Measurements from ENCODE around the gene RUNX1.

Gene RUNX1

DNA sequence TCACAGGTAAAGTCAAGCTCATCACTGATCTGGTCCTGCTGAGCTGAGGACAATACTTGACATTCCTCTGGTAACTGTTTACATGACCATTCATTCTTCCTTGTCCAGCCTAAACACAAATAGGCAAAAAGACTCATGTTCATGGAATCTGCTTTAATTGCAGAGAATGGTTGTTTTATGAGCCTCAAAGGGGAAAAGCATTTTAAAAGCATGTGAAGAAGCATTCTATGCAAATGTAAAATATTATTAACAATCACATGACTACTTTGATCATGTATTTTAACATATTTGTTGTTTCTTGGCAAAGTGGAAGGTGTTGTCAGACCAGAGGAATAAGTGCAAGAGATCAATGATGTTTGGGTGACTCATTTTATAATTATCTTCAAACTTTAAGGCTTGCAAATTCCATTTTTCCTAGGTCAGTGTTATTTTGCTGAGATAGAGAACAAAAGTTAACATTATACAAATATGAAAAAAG lies 133.7 kb downstream of the RUNX1 start:
- Histone ChIP-seq H3K4me3 (ENCODE audit: low read length) (no peak overlapping the region), H3K18ac (ENCODE audit: low read length) (no peak overlapping the region), H2BK15ac (replicated peaks; ENCODE audit: low read depth) (no peak overlapping the region), H3K79me2 (ENCODE audit: control insufficient read depth, insufficient read depth, low read length) (no peaks in the 10 kb centered on the region), H3K9ac (ENCODE audit: low read length) (no peak overlapping the region), H2AK5ac (ENCODE audit: low read length) (no peak overlapping the region), H3K23ac (ENCODE audit: low read length) (no peak overlapping the region), H2BK120ac (ENCODE audit: low read depth, low read length) (no peak overlapping the region), H4K8ac (ENCODE audit: low read depth, low read length) (no peak overlapping the region), H3K27ac (ENCODE audit: low read depth, low read length) (no peak overlapping the region), H3K56ac (ENCODE audit: low read length) (no peak overlapping the region), H3K79me1 (ENCODE audit: low read length) (no peaks in the 10 kb centered on the region), H2BK5ac (ENCODE audit: low read length) (no peak overlapping the region), H3K36me3 (ENCODE audit: control insufficient read depth, insufficient read depth, low read length) (no peaks in the 10 kb centered on the region), H3K4me1 (ENCODE audit: control insufficient read depth, low read depth, low read length) (no peaks in the 10 kb centered on the region), H4K5ac (ENCODE audit: low read length) (no peak overlapping the region), H3K4me2 (ENCODE audit: low read length) (no peak overlapping the region), H3K4ac (ENCODE audit: low read depth, low read length) (no peak overlapping the region), H3K27me3 (ENCODE audit: insufficient read depth, low read length, poor library complexity) (no peaks in the 10 kb centered on the region)
- DNase-seq = peak; percentile 38

GRCh38 chr21:34914239-34914638 lies 134.9 kb downstream of the RUNX1 start:
- no peak overlapping the region for H4K8ac ChIP-seq (ENCODE audit: low read depth, low read length)
- no peak for DNase-seq
- H3K27ac ChIP-seq (ENCODE audit: low read depth, low read length) = no peak overlapping the region
- no peak overlapping the region for H4K5ac ChIP-seq (ENCODE audit: low read length)
- no peaks in the 10 kb centered on the region for H3K79me1 ChIP-seq (ENCODE audit: low read length)
- no peak overlapping the region for H2AK5ac ChIP-seq (ENCODE audit: low read length)
- H3K4ac ChIP-seq (ENCODE audit: low read depth, low read length) = no peak overlapping the region
- no peak overlapping the region for H2BK120ac ChIP-seq (ENCODE audit: low read depth, low read length)
- no peaks in the 10 kb centered on the region for H3K36me3 ChIP-seq (ENCODE audit: control insufficient read depth, insufficient read depth, low read length)
- no peak overlapping the region for H2BK15ac ChIP-seq (replicated peaks; ENCODE audit: low read depth)
- H3K4me3 ChIP-seq (ENCODE audit: low read length) = no peak overlapping the region
- H3K4me2 ChIP-seq (ENCODE audit: low read length) = no peak overlapping the region
- H3K4me1 ChIP-seq (ENCODE audit: control insufficient read depth, low read depth, low read length) = peaks cover 6% of the 10 kb centered on the region
- no peaks in the 10 kb centered on the region for H3K27me3 ChIP-seq (ENCODE audit: insufficient read depth, low read length, poor library complexity)
- no peaks in the 10 kb centered on the region for H3K79me2 ChIP-seq (ENCODE audit: control insufficient read depth, insufficient read depth, low read length)
- no peak overlapping the region for H3K56ac ChIP-seq (ENCODE audit: low read length)
- no CpG with 5 or more reads among the region's 3 CpGs for whole genome bisulfite sequencing (ENCODE audit: extremely low coverage, insufficient coverage, low lambda C conversion rate)
- H3K23ac ChIP-seq (ENCODE audit: low read length) = no peak overlapping the region
- H3K9ac ChIP-seq (ENCODE audit: low read length) = no peak overlapping the region
- no peak overlapping the region for H2BK5ac ChIP-seq (ENCODE audit: low read length)
- no peak overlapping the region for H3K18ac ChIP-seq (ENCODE audit: low read length)

GRCh38 chr21:34913811-34914210 lies 135.3 kb downstream of the RUNX1 start:
- no CpG with 5 or more reads among the region's 5 CpGs for WGBS (ENCODE audit: extremely low coverage, insufficient coverage, low lambda C conversion rate)
- no peak overlapping the region for H3K4me3 ChIP-seq (ENCODE audit: low read length)
- H3K9ac ChIP-seq (ENCODE audit: low read length) = no peak overlapping the region
- no peak overlapping the region for H3K27ac ChIP-seq (ENCODE audit: low read depth, low read length)
- no peak overlapping the region for H2BK5ac ChIP-seq (ENCODE audit: low read length)
- DNase-seq = no peak
- no peak overlapping the region for H2BK15ac ChIP-seq (replicated peaks; ENCODE audit: low read depth)
- H3K18ac ChIP-seq (ENCODE audit: low read length) = no peak overlapping the region
- no peak overlapping the region for H3K23ac ChIP-seq (ENCODE audit: low read length)
- no peaks in the 10 kb centered on the region for H3K79me1 ChIP-seq (ENCODE audit: low read length)
- H4K8ac ChIP-seq (ENCODE audit: low read depth, low read length) = no peak overlapping the region
- no peak overlapping the region for H3K56ac ChIP-seq (ENCODE audit: low read length)
- no peak overlapping the region for H4K5ac ChIP-seq (ENCODE audit: low read length)
- no peaks in the 10 kb centered on the region for H3K27me3 ChIP-seq (ENCODE audit: insufficient read depth, low read length, poor library complexity)
- no peak overlapping the region for H3K4me2 ChIP-seq (ENCODE audit: low read length)
- no peak overlapping the region for H3K4ac ChIP-seq (ENCODE audit: low read depth, low read length)
- peaks cover 10% of the 10 kb centered on the region for H3K4me1 ChIP-seq (ENCODE audit: control insufficient read depth, low read depth, low read length)
- no peak overlapping the region for H2BK120ac ChIP-seq (ENCODE audit: low read depth, low read length)
- H3K36me3 ChIP-seq (ENCODE audit: control insufficient read depth, insufficient read depth, low read length) = no peaks in the 10 kb centered on the region
- no peak overlapping the region for H2AK5ac ChIP-seq (ENCODE audit: low read length)
- no peaks in the 10 kb centered on the region for H3K79me2 ChIP-seq (ENCODE audit: control insufficient read depth, insufficient read depth, low read length)

- H3K27ac ChIP-seq (ENCODE audit: low read depth, low read length) = no peak overlapping the region
- peak; percentile 57 for DNase-seq
- no peaks in the 10 kb centered on the region for H3K27me3 ChIP-seq (ENCODE audit: insufficient read depth, low read length, poor library complexity)
- H3K4me1 ChIP-seq (ENCODE audit: control insufficient read depth, low read depth, low read length) = peaks cover 10% of the 10 kb centered on the region
- WGBS (ENCODE audit: extremely low coverage, insufficient coverage, low lambda C conversion rate) = no CpG with 5 or more reads among the region's 11 CpGs
- H3K23ac ChIP-seq (ENCODE audit: low read length) = no peak overlapping the region
- H3K79me2 ChIP-seq (ENCODE audit: control insufficient read depth, insufficient read depth, low read length) = no peaks in the 10 kb centered on the region
- H3K4me3 ChIP-seq (ENCODE audit: low read length) = no peak overlapping the region
- no peaks in the 10 kb centered on the region for H3K79me1 ChIP-seq (ENCODE audit: low read length)
- H3K9ac ChIP-seq (ENCODE audit: low read length) = no peak overlapping the region
- no peak overlapping the region for H4K5ac ChIP-seq (ENCODE audit: low read length)
- H2BK120ac ChIP-seq (ENCODE audit: low read depth, low read length) = no peak overlapping the region
- H2BK5ac ChIP-seq (ENCODE audit: low read length) = no peak overlapping the region
- H3K4me2 ChIP-seq (ENCODE audit: low read length) = no peak overlapping the region
- H3K4ac ChIP-seq (ENCODE audit: low read depth, low read length) = no peak overlapping the region
- no peak overlapping the region for H2BK15ac ChIP-seq (replicated peaks; ENCODE audit: low read depth)
- H3K36me3 ChIP-seq (ENCODE audit: control insufficient read depth, insufficient read depth, low read length) = no peaks in the 10 kb centered on the region
- no peak overlapping the region for H2AK5ac ChIP-seq (ENCODE audit: low read length)
- H3K56ac ChIP-seq (ENCODE audit: low read length) = peak overlapping the region; percentile 22
- H3K18ac ChIP-seq (ENCODE audit: low read length) = no peak overlapping the region
- H4K8ac ChIP-seq (ENCODE audit: low read depth, low read length) = no peak overlapping the region
These were observed 136.8 kb downstream of the RUNX1 start for GRCh38 chr21:34912022-34912945.

GRCh38 chr21:34911360-34911759 lies 137.7 kb downstream of the RUNX1 start:
- DNase-seq = no peak
- no CpG with 5 or more reads among the region's 2 CpGs for WGBS (ENCODE audit: extremely low coverage, insufficient coverage, low lambda C conversion rate)
- H2BK120ac ChIP-seq (ENCODE audit: low read depth, low read length) = no peak overlapping the region

More at GRCh38 chr21:34911360-34911759, 137.7 kb downstream of the RUNX1 start:
- Histone ChIP-seq H3K56ac (ENCODE audit: low read length) (no peak overlapping the region), H3K18ac (ENCODE audit: low read length) (no peak overlapping the region), H3K36me3 (ENCODE audit: control insufficient read depth, insufficient read depth, low read length) (no peaks in the 10 kb centered on the region), H3K79me1 (ENCODE audit: low read length) (no peaks in the 10 kb centered on the region), H2BK15ac (replicated peaks; ENCODE audit: low read depth) (no peak overlapping the region), H3K4ac (ENCODE audit: low read depth, low read length) (no peak overlapping the region), H3K4me1 (ENCODE audit: control insufficient read depth, low read depth, low read length) (peaks cover 10% of the 10 kb centered on the region), H3K79me2 (ENCODE audit: control insufficient read depth, insufficient read depth, low read length) (no peaks in the 10 kb centered on the region), H3K27ac (ENCODE audit: low read depth, low read length) (no peak overlapping the region), H3K4me2 (ENCODE audit: low read length) (no peak overlapping the region), H2BK5ac (ENCODE audit: low read length) (no peak overlapping the region), H3K27me3 (ENCODE audit: insufficient read depth, low read length, poor library complexity) (no peaks in the 10 kb centered on the region), H3K23ac (ENCODE audit: low read length) (no peak overlapping the region), H3K4me3 (ENCODE audit: low read length) (no peak overlapping the region), H3K9ac (ENCODE audit: low read length) (no peak overlapping the region), H4K8ac (ENCODE audit: low read depth, low read length) (no peak overlapping the region), H4K5ac (ENCODE audit: low read length) (no peak overlapping the region), H2AK5ac (ENCODE audit: low read length) (no peak overlapping the region)
